ENCODE data around the gene AIPL1.

- TF ChIP-seq POLR2A (IDR thresholded peaks at IDR 0.05) (no peak), CTCF (IDR thresholded peaks at IDR 0.05 in 4 of 5, conservative IDR thresholded peaks at IDR 0.05 in 1 of 5) (no peak)
Observed at GRCh38 chr17:6393351-6393952, 41.5 kb downstream of the AIPL1 start.
